Colonic mucosa (tissue), 4 donors: ENCODE results near the gene DLG2. TPM values are rescaled to one million over a fixed set of nuclear protein-coding genes. Genes with fewer than 3 reads are reported as not detected.

Experiments used
- DNase-seq: peaks from one replicate; pipeline ENCODE4 v3.0.0-alpha.2; 2020
- H3K27ac ChIP-seq: fragments of 200-600 bp; one replicate; pipeline ENCODE4 v1.8.0; 2021
- H3K27me3 ChIP-seq: fragments of 200-600 bp; one replicate; pipeline ENCODE4 v1.8.0; 2021
- H3K36me3 ChIP-seq: fragments of 200-600 bp; one replicate; pipeline ENCODE4 v1.8.0; 2021
- H3K4me1 ChIP-seq: fragments of 200-600 bp; one replicate; pipeline ENCODE4 v1.8.0; 2021; ENCODE audit warnings: mild to moderate bottlenecking
- H3K4me3 ChIP-seq: fragments of 200-600 bp; one replicate; pipeline ENCODE4 v1.8.0; 2021
- H3K9ac ChIP-seq, 2 donors: one replicate each; pipeline ENCODE4 v1.7.0; 2013; ENCODE audit warnings: control low read depth in 2 of 2, low read depth in 2 of 2, low read length in 2 of 2
- H3K9me3 ChIP-seq: fragments of 200-600 bp; one replicate; pipeline ENCODE4 v1.8.0; 2021
- intact Hi-C: fragments of 100-400 bp; cut with DNase I; formaldehyde crosslinking; loops from one replicate; pipeline ENCODE4 v1.14.1; 2022
- total RNA-seq, 2 donors: library from RNA; stranded (reverse); fragmentation: NEBNext Ultra II Directional in 1 of 2; extraction: Animal tissue kit (Norgen Biotek cat#: 25700) in 1 of 2; gene quantifications; one replicate each; pipeline ENCODE4 v1.2.1, GENCODE V29; 2021
- TF ChIP-seq, protein P1 (sequence below): fragments of 200-600 bp; IDR thresholded peaks from one replicate; pipeline ENCODE4 v1.8.0; 2022; ENCODE audit warnings: antibody characterized with exemption, mild to moderate bottlenecking
- donor health status: healthy.
- donor health status: DM: no; HTN: no; CAD: no.
- donor health status: DM: no; HTN: no; CAD: no.

DLG2 gene
- total RNA-seq, 2 donors from 2014 or later = 1.4 to 3.3 TPM

DNA sequence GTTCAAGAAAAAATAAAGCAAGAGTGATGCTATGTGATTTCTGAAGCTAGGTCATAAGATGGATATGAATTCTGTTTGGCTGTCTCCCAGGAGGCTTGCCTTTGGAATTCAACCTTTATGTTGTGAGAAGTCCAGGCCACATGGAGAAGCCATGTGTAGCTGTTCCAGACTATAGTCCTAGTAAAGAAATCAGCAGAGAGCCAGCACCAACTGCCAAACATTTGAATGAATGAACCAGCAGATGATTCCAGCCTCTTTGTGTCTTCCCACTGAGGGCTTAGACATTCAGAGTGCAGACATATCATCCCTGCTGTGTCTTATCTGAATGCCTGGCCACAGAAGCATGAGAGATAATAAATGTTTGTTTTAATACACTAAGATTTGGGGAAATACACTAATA is 1150.6 kb downstream of the DLG2 start:
- DNase-seq = no peak
- Histone ChIP-seq H3K9me3 (no peaks in the 10 kb centered on the region), H3K9ac (no peak overlapping the region), H3K27ac (no peak overlapping the region), H3K4me3 (no peak overlapping the region), H3K27me3 (no peaks in the 10 kb centered on the region), H3K4me1 (no peaks in the 10 kb centered on the region), H3K36me3 (no peaks in the 10 kb centered on the region)
- TF ChIP-seq, protein P1, sequence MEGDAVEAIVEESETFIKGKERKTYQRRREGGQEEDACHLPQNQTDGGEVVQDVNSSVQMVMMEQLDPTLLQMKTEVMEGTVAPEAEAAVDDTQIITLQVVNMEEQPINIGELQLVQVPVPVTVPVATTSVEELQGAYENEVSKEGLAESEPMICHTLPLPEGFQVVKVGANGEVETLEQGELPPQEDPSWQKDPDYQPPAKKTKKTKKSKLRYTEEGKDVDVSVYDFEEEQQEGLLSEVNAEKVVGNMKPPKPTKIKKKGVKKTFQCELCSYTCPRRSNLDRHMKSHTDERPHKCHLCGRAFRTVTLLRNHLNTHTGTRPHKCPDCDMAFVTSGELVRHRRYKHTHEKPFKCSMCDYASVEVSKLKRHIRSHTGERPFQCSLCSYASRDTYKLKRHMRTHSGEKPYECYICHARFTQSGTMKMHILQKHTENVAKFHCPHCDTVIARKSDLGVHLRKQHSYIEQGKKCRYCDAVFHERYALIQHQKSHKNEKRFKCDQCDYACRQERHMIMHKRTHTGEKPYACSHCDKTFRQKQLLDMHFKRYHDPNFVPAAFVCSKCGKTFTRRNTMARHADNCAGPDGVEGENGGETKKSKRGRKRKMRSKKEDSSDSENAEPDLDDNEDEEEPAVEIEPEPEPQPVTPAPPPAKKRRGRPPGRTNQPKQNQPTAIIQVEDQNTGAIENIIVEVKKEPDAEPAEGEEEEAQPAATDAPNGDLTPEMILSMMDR = no peak
- intact Hi-C loops = no loop called here

DNA sequence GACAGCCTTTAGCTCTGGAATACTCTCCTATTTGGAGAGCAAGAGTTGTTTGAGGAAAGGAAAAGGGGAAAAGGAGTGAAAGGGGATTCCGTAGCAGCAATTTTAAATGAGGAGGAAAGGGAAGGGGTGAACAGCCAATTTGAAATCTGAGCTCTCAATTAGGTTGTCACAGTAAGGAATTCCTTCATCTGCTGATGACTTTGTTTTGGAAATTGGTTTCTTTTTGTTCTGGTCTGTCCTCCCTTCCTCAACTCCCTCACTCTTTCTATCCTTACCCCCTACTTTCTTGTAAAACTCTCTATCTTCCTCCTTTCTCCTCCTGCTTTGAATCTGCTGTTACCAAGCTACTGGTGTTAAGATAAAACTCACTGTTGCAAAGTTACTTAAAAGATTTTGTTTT is 1155.6 kb downstream of the DLG2 start:
- Histone ChIP-seq H3K9me3 (no peaks in the 10 kb centered on the region), H3K4me3 (no peak overlapping the region), H3K4me1 (no peaks in the 10 kb centered on the region), H3K27me3 (no peaks in the 10 kb centered on the region), H3K9ac (no peak overlapping the region), H3K36me3 (no peaks in the 10 kb centered on the region), H3K27ac (no peak overlapping the region)
- TF ChIP-seq, protein P1 = no peak
- no peak for DNase-seq
- intact Hi-C loops = no loop called here

GRCh38 chr11:84468235-84468634 is 1158.9 kb downstream of the DLG2 start:
- Histone ChIP-seq H3K4me3 (no peak overlapping the region), H3K36me3 (no peaks in the 10 kb centered on the region), H3K9ac (no peak overlapping the region), H3K27ac (no peak overlapping the region), H3K9me3 (no peaks in the 10 kb centered on the region), H3K4me1 (no peaks in the 10 kb centered on the region), H3K27me3 (no peaks in the 10 kb centered on the region)
- no peak for DNase-seq
- TF ChIP-seq, protein P1 = no peak
- intact Hi-C loops = no loop called here

DNA sequence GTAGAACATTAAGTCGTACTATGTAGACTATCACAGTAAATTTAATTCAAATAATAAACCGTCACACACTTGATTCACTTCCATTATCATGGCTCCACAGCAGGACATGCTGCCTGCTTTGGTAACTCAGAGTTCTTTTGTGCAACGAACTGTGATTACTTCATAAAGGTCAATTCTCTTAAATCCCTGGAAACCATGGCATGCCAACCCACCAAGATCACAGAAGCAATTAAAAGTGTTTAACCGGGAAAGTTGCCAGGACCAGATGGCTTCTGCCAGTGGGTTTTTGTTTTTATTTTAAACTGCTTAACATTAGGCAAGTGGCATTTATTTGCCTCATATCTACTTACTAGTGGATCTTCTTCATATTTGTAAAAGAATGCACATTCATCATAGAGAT is 1162.1 kb downstream of the DLG2 start:
- Histone ChIP-seq H3K27me3 (no peaks in the 10 kb centered on the region), H3K36me3 (no peaks in the 10 kb centered on the region), H3K27ac (no peak overlapping the region), H3K4me1 (no peaks in the 10 kb centered on the region), H3K4me3 (no peak overlapping the region), H3K9me3 (no peaks in the 10 kb centered on the region), H3K9ac (no peak overlapping the region)
- TF ChIP-seq, protein P1 = no peak
- intact Hi-C loops = no loop called here
- DNase-seq = no peak

DNA sequence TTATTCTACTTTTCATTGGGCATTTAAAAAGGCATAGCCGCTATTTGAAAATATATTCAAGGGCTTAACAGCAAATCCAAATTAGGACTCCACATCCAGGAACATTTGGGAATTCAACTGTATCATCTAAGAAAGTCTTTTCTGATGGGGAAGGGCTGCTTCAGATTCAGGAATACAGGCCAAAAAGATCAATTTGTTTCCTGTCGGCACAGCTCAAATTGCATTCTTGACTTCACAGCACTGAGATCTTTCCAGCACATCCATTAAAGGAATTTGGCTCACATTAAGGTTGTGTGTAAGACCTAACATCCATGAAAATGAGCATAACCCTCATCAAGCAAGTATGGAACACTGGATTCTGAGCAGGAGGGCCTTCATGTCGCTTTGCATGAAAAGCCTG is 1171.5 kb downstream of the DLG2 start:
- Histone ChIP-seq H3K9ac (no peak overlapping the region), H3K9me3 (no peaks in the 10 kb centered on the region), H3K4me3 (no peak overlapping the region), H3K27me3 (no peaks in the 10 kb centered on the region), H3K4me1 (no peaks in the 10 kb centered on the region), H3K36me3 (no peaks in the 10 kb centered on the region), H3K27ac (no peak overlapping the region)
- no peak for DNase-seq
- intact Hi-C loops = no loop called here
- TF ChIP-seq, protein P1 = no peak

DNA sequence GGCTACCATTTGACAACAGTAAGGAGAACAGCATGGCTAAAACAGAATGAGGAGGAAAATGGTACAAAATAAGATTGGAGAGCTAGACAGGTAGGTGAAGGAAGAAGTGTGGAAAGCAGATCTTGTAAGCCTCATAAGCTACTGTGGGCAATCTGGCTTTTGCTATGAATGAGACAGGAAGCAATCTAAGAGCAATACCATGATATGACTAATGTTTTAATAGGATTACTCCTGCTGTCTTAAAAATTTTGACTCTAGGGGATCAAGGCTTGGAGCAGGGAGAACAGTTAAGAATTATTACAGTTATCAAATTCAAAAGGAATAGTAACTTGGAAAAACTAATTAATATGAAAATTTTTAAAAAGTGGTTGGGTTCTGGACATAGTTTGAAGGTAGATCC is 1174.9 kb downstream of the DLG2 start:
- Histone ChIP-seq H3K36me3 (no peaks in the 10 kb centered on the region), H3K27me3 (no peaks in the 10 kb centered on the region), H3K9me3 (no peaks in the 10 kb centered on the region), H3K4me1 (no peaks in the 10 kb centered on the region), H3K4me3 (no peak overlapping the region), H3K9ac (no peak overlapping the region), H3K27ac (no peak overlapping the region)
- DNase-seq = no peak
- intact Hi-C loops = no loop called here
- TF ChIP-seq, protein P1 = no peak
